ENCODE results near the gene ID4. TPM values are rescaled to one million over a fixed set of nuclear protein-coding genes. Genes with fewer than 3 reads are reported as not detected.

ID4 gene
- total and polyA plus RNA-seq, 2 of the 8 experiments (the other 6 are each of a cell fraction or from before 2014, with no cell fraction given) = 2.0 to 8.3 TPM

- TF ChIP-seq CHD7 (IDR thresholded peaks at IDR 0.05; ENCODE audit: insufficient replicate concordance, low read length) (no peak), POLR2A (IDR thresholded peaks at IDR 0.05; ENCODE audit: control extremely low read depth in 1 of 2, low read depth in 2 of 2, low read length in 2 of 2) (no peak), HDAC2 (IDR thresholded peaks at IDR 0.05; ENCODE audit: borderline replicate concordance in 1 of 2, low read depth in 2 of 2, low read length in 2 of 2) (no peak), EGR1 (IDR thresholded peaks at IDR 0.05; ENCODE audit: borderline replicate concordance, low read depth, low read length) (no peak), NANOG (IDR thresholded peaks at IDR 0.05; ENCODE audit: insufficient read depth, low read depth, low read length, poor library complexity, severe bottlenecking) (no peak), SP4 (IDR thresholded peaks at IDR 0.05; ENCODE audit: low read length) (no peak), CBX5 (IDR thresholded peaks at IDR 0.05; ENCODE audit: low read depth, low read length) (no peak), EP300 (IDR thresholded peaks at IDR 0.05; ENCODE audit: borderline replicate concordance in 1 of 2, low read depth in 2 of 2, low read length in 2 of 2) (no peak), TBP (IDR thresholded peaks at IDR 0.05; ENCODE audit: low read depth, low read length) (no peak), E2F6 (IDR thresholded peaks at IDR 0.05) (no peak), KDM5A (IDR thresholded peaks at IDR 0.05; ENCODE audit: low read length) (no peak)
Measured at GRCh38 chr6:19865178-19865577, 28.0 kb downstream of the ID4 start (continued).

All from H1 (cell line).